GM18502 (cell line): ENCODE results near the gene CACNA2D3.

Experiments
- ATAC-seq: cut with Tn5 transposase; IDR thresholded peaks from one replicate; pipeline ENCODE4 v1.9.1; 2021; ENCODE audit warnings: mild to moderate bottlenecking; ENCODE audit not compliant: unreplicated experiment, poor library complexity

The CACNA2D3 gene

DNA sequence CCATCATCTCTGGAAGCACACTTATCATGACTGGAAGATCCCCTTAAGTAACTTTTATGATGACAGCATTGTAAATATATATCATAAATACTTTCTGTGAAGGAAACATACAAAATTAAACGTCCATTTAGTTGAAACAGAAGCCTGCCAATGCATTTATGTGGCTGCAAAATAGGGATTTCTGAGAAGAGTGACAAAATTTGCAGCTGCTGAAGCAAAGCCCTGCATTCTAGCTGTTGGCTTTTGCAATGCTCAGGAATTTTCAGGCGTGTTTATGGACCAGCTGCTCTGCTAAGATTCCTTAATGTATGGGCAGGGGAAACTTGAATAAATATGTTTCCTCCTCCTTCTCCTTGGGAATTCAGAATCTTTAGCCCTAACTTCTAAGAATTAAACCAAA is 137.3 kb downstream of the CACNA2D3 start:
- no peak for ATAC-seq

- ATAC-seq, result no peak
Observed at GRCh38 chr3:54261141-54261540, 138.8 kb downstream of the CACNA2D3 start.

GRCh38 chr3:54262541-54262940 is 140.2 kb downstream of the CACNA2D3 start:
- no peak for ATAC-seq

DNA sequence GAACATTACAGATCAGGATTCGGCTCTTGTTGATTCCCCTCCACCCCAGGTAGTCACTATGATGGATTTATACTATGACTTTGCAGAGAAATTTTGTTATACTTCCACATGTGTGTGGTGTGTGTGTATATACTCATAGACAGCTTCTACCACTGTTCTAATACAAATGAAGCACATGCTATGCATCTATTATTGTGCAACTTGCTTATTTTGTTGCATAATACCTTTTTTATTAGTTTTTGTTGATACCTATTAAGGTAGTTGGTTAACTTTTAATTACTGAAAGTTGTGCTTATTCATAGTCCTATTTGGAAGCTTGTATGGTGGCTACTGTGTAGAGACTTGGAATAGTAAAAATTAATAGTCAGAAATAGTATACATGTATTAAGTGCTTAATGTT is 140.6 kb downstream of the CACNA2D3 start:
- no peak for ATAC-seq

- no peak for ATAC-seq
Observed at GRCh38 chr3:54264050-54264449, 141.7 kb downstream of the CACNA2D3 start.

DNA sequence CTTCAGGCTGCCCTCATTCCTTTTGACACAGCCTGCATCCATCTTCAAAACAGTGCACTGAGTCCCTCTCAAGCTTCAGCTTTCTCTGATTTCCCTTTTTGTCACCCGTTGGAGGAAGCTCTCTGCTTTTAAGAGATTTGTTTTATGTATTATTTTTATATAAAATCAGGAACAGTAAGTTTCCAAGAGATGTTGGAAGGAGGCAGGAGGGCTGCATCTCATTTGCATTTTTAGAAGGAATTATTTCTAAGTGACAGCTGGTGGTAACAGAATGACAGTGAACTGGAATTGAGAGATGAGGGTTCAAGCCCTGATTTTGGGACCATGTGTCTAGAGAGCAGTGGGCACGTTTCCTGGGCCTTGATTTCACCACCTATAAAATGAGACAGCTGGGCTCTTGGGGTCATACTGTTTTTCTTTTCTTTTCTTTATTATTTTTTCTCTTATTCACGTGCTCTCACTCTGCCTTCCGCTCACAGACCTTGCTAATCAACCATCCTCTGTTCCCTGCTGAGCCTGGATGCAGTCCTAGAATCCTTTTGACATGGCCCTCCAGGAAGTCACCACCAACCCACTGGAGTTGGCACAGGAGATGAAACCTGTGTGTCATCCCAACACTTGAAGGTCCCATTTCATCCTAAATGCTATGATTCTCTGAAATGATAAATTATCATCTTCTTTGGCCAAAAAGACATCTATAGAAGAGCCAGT is 148.6 kb downstream of the CACNA2D3 start:
- ATAC-seq, result no peak

GRCh38 chr3:54273791-54274190 is 151.4 kb downstream of the CACNA2D3 start:
- no peak for ATAC-seq

- ATAC-seq, result no peak
Observed at GRCh38 chr3:54274607-54275006, 152.3 kb downstream of the CACNA2D3 start.

- no peak for ATAC-seq
Observed at GRCh38 chr3:54279005-54279583, 156.7 kb downstream of the CACNA2D3 start.

DNA sequence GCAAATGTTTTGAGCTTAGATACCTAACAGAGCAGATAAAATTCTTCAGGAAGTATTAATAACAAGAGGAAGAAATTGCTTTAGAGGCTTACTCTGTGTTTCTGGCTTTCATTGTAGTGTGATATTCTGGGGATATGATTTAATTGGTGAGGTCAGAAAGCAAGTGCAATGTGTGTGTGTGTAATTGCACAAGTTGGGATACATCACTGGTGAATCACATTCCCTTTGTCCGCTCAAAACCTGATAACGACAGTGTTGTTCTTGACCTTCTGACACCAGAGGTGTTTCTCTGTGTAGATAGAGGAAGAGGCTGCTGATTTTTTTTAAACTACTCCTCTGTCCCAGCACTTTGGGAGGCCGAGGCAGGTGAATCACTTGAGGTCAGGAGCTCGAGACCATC is 161.1 kb downstream of the CACNA2D3 start:
- ATAC-seq, result no peak

DNA sequence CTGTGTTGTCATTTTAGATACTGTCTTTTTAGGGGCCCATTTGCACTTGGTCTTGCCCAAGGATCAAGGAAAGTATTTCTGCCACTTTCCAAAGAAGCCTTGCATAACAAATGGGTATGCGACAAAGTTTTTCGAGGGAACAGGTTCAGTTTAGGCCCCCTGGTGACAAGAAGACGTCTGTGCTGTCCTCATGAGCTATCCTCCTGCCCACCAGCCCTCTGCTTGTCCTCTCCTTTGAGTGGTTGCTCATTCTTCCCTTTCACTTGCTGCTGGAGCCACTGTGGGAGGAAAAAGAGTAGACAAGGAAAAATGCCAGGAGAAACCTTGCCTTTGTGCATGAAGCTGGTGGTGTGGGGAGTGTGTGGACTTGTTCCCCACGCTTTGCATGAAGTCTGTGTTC is 171.9 kb downstream of the CACNA2D3 start:
- ATAC-seq, result no peak

GRCh38 chr3:54296531-54296930 is 174.2 kb downstream of the CACNA2D3 start:
- ATAC-seq, result no peak

- no peak for ATAC-seq
Observed at GRCh38 chr3:54299169-54299935, 177.0 kb downstream of the CACNA2D3 start.

DNA sequence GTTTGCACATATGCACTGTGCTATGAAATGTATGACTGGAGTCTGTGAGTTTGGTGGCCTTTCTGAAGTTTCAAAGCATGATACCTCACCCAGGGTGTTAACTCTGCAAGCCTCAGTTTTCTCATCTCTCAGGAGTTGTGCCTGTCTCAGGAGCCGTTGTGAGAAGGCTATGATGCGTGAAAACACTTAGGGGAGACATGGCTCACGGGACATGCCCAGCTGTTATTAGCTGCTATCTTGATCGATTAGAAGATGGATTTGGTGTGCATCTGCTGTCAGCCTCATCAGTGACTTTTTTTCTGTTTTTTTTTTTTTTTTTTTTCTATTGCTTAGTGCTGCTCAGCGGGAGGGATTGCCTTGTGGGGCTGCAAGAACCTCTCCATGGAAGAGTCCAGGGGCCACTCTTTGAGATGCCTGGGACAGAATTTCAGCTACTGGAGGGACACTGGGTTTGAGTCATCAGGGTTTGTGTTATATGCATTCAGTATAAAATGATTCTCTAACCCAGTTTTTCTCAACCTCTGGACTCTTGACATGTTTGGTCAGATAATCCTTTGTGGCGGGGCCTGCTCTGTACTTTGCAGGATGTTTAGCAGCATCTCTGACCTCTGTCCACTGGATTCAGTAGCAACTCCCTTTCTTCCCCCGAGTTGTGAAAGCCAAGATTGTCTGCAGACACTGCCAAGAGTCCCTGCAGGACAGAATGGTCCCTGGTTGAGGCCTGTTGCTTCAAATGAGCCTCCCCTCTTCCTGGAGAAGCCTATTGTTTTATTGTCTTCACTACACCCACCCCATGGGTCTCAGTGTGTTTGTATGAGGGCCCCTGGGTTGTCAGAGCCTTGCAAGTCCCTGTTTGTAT is 181.4 kb downstream of the CACNA2D3 start:
- ATAC-seq, result no peak

DNA sequence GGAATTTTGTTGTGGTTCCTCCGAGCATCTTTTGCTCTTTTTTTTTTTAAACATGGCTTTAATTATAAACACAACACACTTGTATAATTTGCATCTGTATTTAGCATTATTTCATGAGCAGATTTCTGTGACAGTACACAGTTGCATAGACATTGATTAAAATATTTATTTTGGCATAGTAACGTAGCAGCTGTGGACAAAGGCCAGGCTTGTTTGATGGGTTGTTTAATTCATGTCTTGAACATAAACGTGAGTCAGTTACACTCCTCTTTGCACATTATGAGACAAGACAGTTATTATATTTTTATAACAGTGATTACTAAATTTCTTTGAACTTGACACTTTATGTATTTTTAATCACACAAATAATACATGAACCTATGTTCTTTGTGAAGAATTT is 182.5 kb downstream of the CACNA2D3 start:
- no peak for ATAC-seq

GRCh38 chr3:54305409-54306099 is 183.2 kb downstream of the CACNA2D3 start:
- ATAC-seq, result no peak

- no peak for ATAC-seq
Observed at GRCh38 chr3:54307566-54308180, 185.3 kb downstream of the CACNA2D3 start.

DNA sequence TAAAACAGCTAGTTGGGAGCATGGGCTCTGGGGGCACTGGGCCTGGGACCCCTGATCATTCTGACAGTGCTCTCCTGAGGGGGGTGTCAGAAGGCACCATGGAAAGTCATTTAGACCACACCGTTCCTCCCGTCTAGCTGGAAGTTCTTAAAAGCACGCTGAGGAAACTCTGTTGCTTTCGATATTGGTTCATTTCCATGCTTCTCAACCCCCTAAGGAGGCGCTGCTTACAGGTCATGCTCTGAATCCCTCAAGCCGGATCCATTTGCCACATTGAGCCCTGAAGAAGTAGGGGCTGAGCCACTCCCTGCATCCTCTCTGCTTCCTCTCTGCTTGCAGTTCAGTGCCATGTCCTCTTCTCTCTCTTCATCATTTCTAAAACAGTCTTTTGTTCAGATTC is 187.2 kb downstream of the CACNA2D3 start:
- no peak for ATAC-seq

DNA sequence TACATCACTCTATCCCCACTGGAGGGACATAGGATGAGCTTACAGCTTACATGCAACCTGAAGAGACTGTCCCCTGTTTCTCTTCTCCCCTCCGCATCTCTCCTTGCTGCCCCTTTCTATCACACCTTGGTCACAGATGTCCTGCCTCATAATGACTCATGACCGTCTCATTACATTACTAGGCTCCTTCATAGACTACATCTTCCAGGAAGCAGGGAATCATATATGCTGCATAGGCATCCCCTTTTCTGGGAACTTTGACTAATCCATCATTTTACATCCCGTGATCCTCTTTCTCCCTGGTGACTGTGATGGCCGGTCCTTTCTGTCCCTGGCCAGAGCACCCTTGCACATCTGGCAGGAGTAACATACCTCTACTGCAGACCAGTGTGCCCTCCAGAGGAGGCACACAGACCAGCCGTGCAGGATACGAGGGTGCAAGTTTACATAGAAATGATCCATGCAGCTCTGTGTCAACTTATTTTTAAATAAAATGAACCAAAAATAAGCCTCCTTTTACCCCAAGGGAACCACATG is 188.9 kb downstream of the CACNA2D3 start:
- no peak for ATAC-seq
